HepG2 (cell line): ENCODE results near the gene SDC1. TPM values are rescaled to one million over a fixed set of nuclear protein-coding genes. Genes with fewer than 3 reads are reported as not detected.
A peak's percentile ranks its signal among the peaks of the same experiment; 100 is the strongest.

Experiments
- ATF7 ChIP-seq, 2 experiments: fragments of 450-650 bp in 1 of 2; sonication (generic) in 1 of 2; formaldehyde crosslinking in 1 of 2; IDR thresholded peaks; 2 replicates each; pipeline versions ENCODE4 v1.4.0 to v1.6.1; 2016 to 2020; ENCODE audit warnings: antibody characterized with exemption in 1 of 2, mild to moderate bottlenecking in 1 of 2, missing genetic modification reagents in 1 of 2
- GTF2F1 ChIP-seq: fragments of 150-350 bp; IDR thresholded peaks from 2 replicates; pipeline ENCODE4 v1.6.1; 2014; ENCODE audit warnings: low read length
- HNRNPL ChIP-seq: fragments of 200-400 bp; formaldehyde crosslinking; IDR thresholded peaks from 2 replicates; pipeline ENCODE4 v1.6.1; 2017; ENCODE audit warnings: mild to moderate bottlenecking, low read depth, low read length
- MIER2 ChIP-seq: IDR thresholded peaks from 2 replicates; pipeline ENCODE4 v1.6.1; 2016; ENCODE audit warnings: missing biosample characterization, missing genetic modification reagents
- NFYB ChIP-seq: sonication (generic); formaldehyde crosslinking; IDR thresholded peaks from 2 replicates; pipeline ENCODE4 v1.4.0; 2020; ENCODE audit warnings: missing genetic modification reagents
- PHF5A ChIP-seq: IDR thresholded peaks from one replicate; pipeline ENCODE4 v1.6.1; 2018; ENCODE audit warnings: low read depth, missing genetic modification reagents; ENCODE audit not compliant: unreplicated experiment
- PLRG1 ChIP-seq: fragments of 450-650 bp; conservative IDR thresholded peaks from 2 replicates; pipeline ENCODE4 v1.6.1; 2016
- STAT6 ChIP-seq: sonication (generic); formaldehyde crosslinking; IDR thresholded peaks from 2 replicates; pipeline ENCODE4 v1.4.0; 2020; ENCODE audit warnings: missing genetic modification reagents, mild to moderate bottlenecking, borderline replicate concordance
- THAP7 ChIP-seq: sonication (generic); formaldehyde crosslinking; IDR thresholded peaks from 2 replicates; pipeline ENCODE4 v1.8.1; 2023; ENCODE audit warnings: mild to moderate bottlenecking, missing genetic modification reagents
- USF2 ChIP-seq, 2 experiments: sonication (generic) in 1 of 2; formaldehyde crosslinking in 1 of 2; IDR thresholded peaks; 2 replicates each; pipeline versions ENCODE4 v1.5.1 to v1.6.1; 2011 to 2020; ENCODE audit warnings: borderline replicate concordance in 1 of 2, low read depth in 1 of 2, low read length in 1 of 2, mild to moderate bottlenecking in 1 of 2, missing genetic modification reagents in 1 of 2, moderate library complexity in 1 of 2
- ZC3H13 ChIP-seq: sonication (generic); formaldehyde crosslinking; IDR thresholded peaks from 2 replicates; pipeline ENCODE4 v1.8.1; 2023; ENCODE audit warnings: mild to moderate bottlenecking, missing genetic modification reagents, moderate library complexity
- ZNF318 ChIP-seq: sonication (generic); formaldehyde crosslinking; IDR thresholded peaks from 2 replicates; pipeline ENCODE4 v1.4.0; 2020; ENCODE audit warnings: mild to moderate bottlenecking, missing genetic modification reagents
- ZNF34 ChIP-seq: sonication (generic); formaldehyde crosslinking; IDR thresholded peaks from 2 replicates; pipeline ENCODE4 v1.4.0; 2020; ENCODE audit warnings: mild to moderate bottlenecking, missing genetic modification reagents, borderline replicate concordance
- polyA plus RNA-seq, 8 experiments: library from polyadenylated mRNA; depleted of rRNA in 3 of 8; stranded (reverse) in 7 of 8; unstranded in 1 of 8; fragments of >200 nt; fragmentation: Illumina TruSeq in 4 of 8; extraction: Trizol in 4 of 8; gene quantifications; 2 replicates each; pipeline versions ENCODE4 v1.2.1 to v1.2.3, GENCODE V29; 2011 to 2016; ENCODE audit warnings: low read depth in 4 of 8, missing spikeins in 1 of 8, mixed read lengths in 1 of 8; ENCODE audit not compliant: insufficient read depth in 1 of 8
- total RNA-seq, 5 experiments: library from RNA; depleted of rRNA; stranded (reverse); fragments of >200 nt; fragmentation: Illumina TruSeq; extraction: Trizol; gene quantifications; 2 replicates each; pipeline ENCODE4 v1.2.3, GENCODE V29; 2016; ENCODE audit warnings: low read depth in 1 of 5

SDC1 gene
- total and polyA plus RNA-seq, 2 of the 13 experiments (the other 11 are each of a cell fraction or from before 2014, with no cell fraction given) = 108 to 119 TPM

GRCh38 chr2:20225294-20226151 is 593 bp upstream of the SDC1 start (continued):
- peak; percentile 30; the same call in 1 of the 2 replicates for TF ChIP-seq ZNF318 (CRISPR knock-in tag)
- TF ChIP-seq THAP7 (CRISPR knock-in tag) = no peak
- peak; percentile 76; the same call in 1 of the 2 replicates for TF ChIP-seq ZC3H13 (CRISPR knock-in tag)
- TF ChIP-seq STAT6 (CRISPR knock-in tag) = no peak
- TF ChIP-seq ATF7 (IDR thresholded peaks at IDR 0.05) = no peak
- TF ChIP-seq ATF7 (CRISPR knock-in tag; IDR thresholded peaks at IDR 0.05) = no peak; the same call in 1 of the 2 replicates
- TF ChIP-seq USF2 (IDR thresholded peaks at IDR 0.05; ENCODE audit: low read depth, low read length) = no peak
- no peak for TF ChIP-seq USF2 (CRISPR knock-in tag; IDR thresholded peaks at IDR 0.05; ENCODE audit: borderline replicate concordance)
- no peak for TF ChIP-seq PLRG1
- TF ChIP-seq NFYB (CRISPR knock-in tag) = no peak; the same call in 1 of the 2 replicates
- TF ChIP-seq PHF5A (CRISPR knock-in tag) = no peak
- TF ChIP-seq HNRNPL = peak; percentile 79; the same call in 1 of the 2 replicates
- no peak for TF ChIP-seq MIER2 (CRISPR knock-in tag)
- 0 out of 2 replicates have a peak, but pooled peaks have one; percentile 51 for TF ChIP-seq ZNF34 (CRISPR knock-in tag)
- no peak for TF ChIP-seq GTF2F1
